Transverse colon (tissue), 4 donors: Measurements from ENCODE around the gene MT1X.

ENCODE experiments used
- CTCF ChIP-seq, 5 experiments: fragments of 200-600 bp in 3 of 5; fragments of 450-650 bp in 2 of 5; sonication (generic) in 3 of 5; IDR thresholded peaks; 1 replicate in 2 of 5; 2 replicates in 3 of 5; pipeline ENCODE4 v1.5.1; 2016 to 2017; ENCODE audit warnings: antibody characterized with exemption in 5 of 5, inconsistent platforms in 3 of 5, mild to moderate bottlenecking in 2 of 5, moderate library complexity in 1 of 5
- EP300 ChIP-seq: sonication (generic); formaldehyde crosslinking; IDR thresholded peaks from one replicate; pipeline ENCODE4 v1.6.1; 2017; ENCODE audit warnings: antibody characterized with exemption, low read depth
- POLR2A ChIP-seq: fragments of 450-650 bp; IDR thresholded peaks from one replicate; pipeline ENCODE4 v1.6.1; 2016; ENCODE audit warnings: antibody characterized with exemption, mild to moderate bottlenecking, moderate library complexity
- POLR2AphosphoS5 ChIP-seq, 3 donors: sonication (generic); formaldehyde crosslinking; IDR thresholded peaks; one replicate each; pipeline ENCODE4 v1.6.1; 2016; ENCODE audit warnings: antibody characterized with exemption in 3 of 3

GRCh38 chr16:56673921-56674320 is 8.3 kb upstream of the MT1X start:
- TF ChIP-seq POLR2AphosphoS5 (IDR thresholded peaks at IDR 0.05) (no peak), POLR2A (no peak), CTCF (IDR thresholded peaks at IDR 0.05) (peak; percentile 53 to 60 (median 59)), EP300 (no peak)
